COLO668 (cell line): ENCODE measurements around the gene RBBP5.
"Not testable (repeated sequence)": the region's sequence is repeated elsewhere in the genome, so short reads cannot be mapped to it uniquely, and the experiment has no call there.

Source experiments
- DNase-seq: peaks from one replicate; lab custom pipeline; 2025; ENCODE audit not compliant: unreplicated experiment; lab: John Stamatoyannopoulos, UW

Gene RBBP5

GRCh38 chr1:205121660-205122488, at the start of gene RBBP5:
TSS of gene RBBP5 (minus strand) at chr1:205121978. CDS start at chr1:205121873, 105 bp downstream.
- peak; percentile 96 for DNase-seq

- DNase-seq, result no peak
Observed at GRCh38 chr1:205171369-205171768, 49.6 kb upstream of the RBBP5 start.

GRCh38 chr1:205170532-205171269, 48.9 kb upstream of the RBBP5 start:
- DNase-seq, result no peak

- no peak for DNase-seq
Observed at GRCh38 chr1:205169248-205169647, 47.5 kb upstream of the RBBP5 start.

- DNase-seq, result no peak
Observed at GRCh38 chr1:205168291-205168690, 46.5 kb upstream of the RBBP5 start.

- no peak for DNase-seq
Observed at GRCh38 chr1:205162301-205162700, 40.5 kb upstream of the RBBP5 start.

- DNase-seq, result no peak
Observed at GRCh38 chr1:205161076-205161475, 39.3 kb upstream of the RBBP5 start.

GRCh38 chr1:205158048-205158616, 36.4 kb upstream of the RBBP5 start:
- no peak for DNase-seq

GRCh38 chr1:205155665-205156377, 34.0 kb upstream of the RBBP5 start:
- DNase-seq, result not testable (repeated sequence)

GRCh38 chr1:205152505-205152904, 30.7 kb upstream of the RBBP5 start:
- DNase-seq, result no peak

GRCh38 chr1:205150651-205151428, 29.1 kb upstream of the RBBP5 start:
- DNase-seq, result no peak

- DNase-seq, result no peak
Observed at GRCh38 chr1:205147191-205147835, 25.5 kb upstream of the RBBP5 start.

GRCh38 chr1:205144751-205145150, 23.0 kb upstream of the RBBP5 start:
- no peak for DNase-seq

- no peak for DNase-seq
Observed at GRCh38 chr1:205144046-205144720, 22.4 kb upstream of the RBBP5 start.

- no peak for DNase-seq
Observed at GRCh38 chr1:205142102-205142469, 20.3 kb upstream of the RBBP5 start.

GRCh38 chr1:205141236-205142101, 19.7 kb upstream of the RBBP5 start:
- DNase-seq, result peak; percentile 83

- DNase-seq, result no peak
Observed at GRCh38 chr1:205140113-205140512, 18.3 kb upstream of the RBBP5 start.

- DNase-seq, result no peak
Observed at GRCh38 chr1:205137901-205138300, 16.1 kb upstream of the RBBP5 start.

GRCh38 chr1:205133287-205133686, 11.5 kb upstream of the RBBP5 start:
- DNase-seq, result no peak
